GM12873 (cell line): ENCODE measurements around the gene ARHGEF16.

Experiments
- CTCF ChIP-seq: IDR thresholded peaks from 2 replicates; pipeline ENCODE4 v1.5.1; 2012; ENCODE audit warnings: low read depth, mild to moderate bottlenecking, moderate library complexity, low read length, control low read depth; ENCODE audit not compliant: insufficient read depth; ENCODE audit errors: missing control alignments

Gene ARHGEF16

GRCh38 chr1:3498986-3499385 lies 44.5 kb downstream of the ARHGEF16 start:
- TF ChIP-seq CTCF = no peak

- TF ChIP-seq CTCF = no peak
Measured at GRCh38 chr1:3499611-3500010, 45.1 kb downstream of the ARHGEF16 start.

GRCh38 chr1:3500265-3500835 lies 45.9 kb downstream of the ARHGEF16 start:
- TF ChIP-seq CTCF = no peak

- no peak for TF ChIP-seq CTCF
Measured at GRCh38 chr1:3501437-3501836, 47.0 kb downstream of the ARHGEF16 start.

GRCh38 chr1:3501856-3502640 lies 47.6 kb downstream of the ARHGEF16 start:
- TF ChIP-seq CTCF = no peak

- TF ChIP-seq CTCF = no peak
Measured at GRCh38 chr1:3502641-3503524, 48.4 kb downstream of the ARHGEF16 start.

- no peak for TF ChIP-seq CTCF
Measured at GRCh38 chr1:3503525-3503886, 49.0 kb downstream of the ARHGEF16 start.
